ENCODE measurements around the gene CHMP1A.

The CHMP1A gene

DNA sequence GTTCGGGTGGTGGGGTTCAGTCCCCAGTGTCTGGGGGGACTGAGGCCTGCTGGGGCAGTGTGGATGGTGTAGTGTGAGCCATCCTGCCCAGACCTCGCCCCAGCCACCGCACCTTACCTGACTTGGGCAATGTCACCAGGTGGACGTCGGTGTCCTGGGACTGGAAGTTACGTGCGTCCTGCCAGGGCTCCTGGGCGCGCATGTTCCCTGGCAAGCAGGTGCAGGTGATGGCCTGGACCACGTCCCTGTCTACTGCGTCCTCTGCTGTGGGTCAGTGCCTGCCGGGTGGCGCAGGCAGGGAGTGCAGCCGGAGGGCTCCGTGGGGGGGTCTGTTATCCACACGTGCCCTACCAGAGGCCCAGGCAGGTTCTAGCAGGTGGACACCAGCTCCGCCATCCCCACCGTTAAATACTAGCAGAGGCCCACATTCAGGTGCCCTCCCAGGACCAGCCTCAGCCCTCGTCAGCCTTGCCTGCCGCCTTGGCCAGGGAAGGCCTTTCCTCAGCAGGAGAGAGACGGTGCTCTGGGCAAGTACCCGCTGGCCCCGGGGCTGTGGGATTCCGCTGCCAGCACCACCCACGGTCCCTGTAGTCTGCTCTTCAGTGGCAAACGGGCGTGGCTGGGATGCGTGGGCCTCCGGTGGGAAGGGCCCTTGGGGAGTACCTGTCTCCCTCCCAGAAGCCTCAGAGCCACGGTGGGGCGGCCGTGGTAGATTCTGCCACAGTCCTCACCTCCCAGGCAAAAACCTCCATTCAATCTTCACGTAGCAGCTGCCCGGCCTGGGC is 52.1 kb downstream of the CHMP1A start:
- no peaks in the 10 kb centered on the region for H3K27me3 ChIP-seq (replicated peaks; ENCODE audit: control insufficient read depth, insufficient read depth, low read length, poor library complexity, severe bottlenecking)
- no peaks in the 10 kb centered on the region for H3K9me3 ChIP-seq (ENCODE audit: control insufficient read depth, low read length)
- peaks cover 14% of the 10 kb centered on the region for H3K4me1 ChIP-seq (ENCODE audit: control insufficient read depth, insufficient read depth, low read length, poor library complexity, severe bottlenecking)
- no peak for DNase-seq
- H3K27ac ChIP-seq (ENCODE audit: insufficient read depth, low read length, poor library complexity, severe bottlenecking), result no peak overlapping the region
- no peak overlapping the region for H3K4me3 ChIP-seq (ENCODE audit: insufficient read depth, low read depth, low read length, poor library complexity, severe bottlenecking)
- no peaks in the 10 kb centered on the region for H3K36me3 ChIP-seq (ENCODE audit: control insufficient read depth, insufficient read depth, low read length)

DNA sequence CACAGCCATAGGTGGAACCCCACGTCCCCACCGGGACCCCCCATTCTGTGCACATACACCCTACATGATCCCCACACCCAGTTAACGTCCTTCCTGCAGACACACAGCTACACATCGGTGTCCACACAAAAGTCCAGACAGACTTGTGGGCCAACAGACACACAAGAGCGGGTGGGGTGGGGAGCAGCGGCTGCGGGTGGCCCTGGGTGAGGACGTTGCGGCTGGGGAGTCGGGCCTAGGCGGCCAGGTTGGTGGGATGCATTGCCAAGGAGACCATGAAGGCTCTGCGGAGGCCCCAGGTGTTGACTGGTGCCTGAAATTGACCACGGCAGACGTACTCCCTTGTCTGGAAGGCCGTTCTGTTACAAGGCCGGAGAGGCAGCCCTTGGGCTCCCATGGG is 52.7 kb downstream of the CHMP1A start:
- Histone ChIP-seq H3K36me3 (ENCODE audit: control insufficient read depth, insufficient read depth, low read length) (no peaks in the 10 kb centered on the region), H3K9me3 (ENCODE audit: control insufficient read depth, low read length) (no peaks in the 10 kb centered on the region), H3K27me3 (replicated peaks; ENCODE audit: control insufficient read depth, insufficient read depth, low read length, poor library complexity, severe bottlenecking) (no peaks in the 10 kb centered on the region), H3K4me1 (ENCODE audit: control insufficient read depth, insufficient read depth, low read length, poor library complexity, severe bottlenecking) (peaks cover 14% of the 10 kb centered on the region), H3K27ac (ENCODE audit: insufficient read depth, low read length, poor library complexity, severe bottlenecking) (no peak overlapping the region), H3K4me3 (ENCODE audit: insufficient read depth, low read depth, low read length, poor library complexity, severe bottlenecking) (no peak overlapping the region)
- DNase-seq, result no peak

DNA sequence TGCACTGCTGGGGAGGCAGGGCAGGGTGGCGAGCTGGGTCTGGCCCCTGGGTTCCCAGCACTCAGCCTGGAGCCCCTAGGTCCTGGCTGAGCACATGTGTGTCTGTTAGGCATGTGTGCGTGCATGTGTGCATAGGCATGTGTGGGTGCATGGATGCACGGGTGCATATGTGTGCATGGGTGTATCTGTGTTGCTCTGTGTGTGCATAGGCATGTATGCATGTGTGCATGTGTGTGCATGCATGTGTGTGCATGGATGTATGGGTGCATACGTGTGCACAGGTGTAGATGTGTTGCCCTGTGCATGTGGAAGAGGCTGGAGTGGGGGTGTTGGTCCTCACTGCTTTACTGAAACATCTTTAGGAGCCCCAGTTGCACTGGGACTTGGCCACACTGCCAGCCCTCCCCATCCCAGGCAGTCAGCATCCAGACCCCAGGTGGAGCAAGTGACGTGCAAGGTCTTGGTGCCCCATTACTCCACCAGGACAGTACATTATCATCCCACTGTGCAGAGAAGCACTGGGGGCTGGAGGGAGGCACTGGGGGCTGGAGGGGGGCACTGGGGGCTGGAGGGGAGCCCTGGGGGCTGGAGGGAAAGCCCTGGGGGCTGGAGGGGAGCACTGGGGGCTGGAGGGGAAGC is 54.4 kb downstream of the CHMP1A start:
- H3K36me3 ChIP-seq (ENCODE audit: control insufficient read depth, insufficient read depth, low read length), result no peaks in the 10 kb centered on the region
- no peak for DNase-seq
- peak overlapping the region; percentile 5 for H3K4me3 ChIP-seq (ENCODE audit: insufficient read depth, low read depth, low read length, poor library complexity, severe bottlenecking)
- no peaks in the 10 kb centered on the region for H3K27me3 ChIP-seq (replicated peaks; ENCODE audit: control insufficient read depth, insufficient read depth, low read length, poor library complexity, severe bottlenecking)
- no peak overlapping the region for H3K27ac ChIP-seq (ENCODE audit: insufficient read depth, low read length, poor library complexity, severe bottlenecking)
- H3K9me3 ChIP-seq (ENCODE audit: control insufficient read depth, low read length), result no peaks in the 10 kb centered on the region
- H3K4me1 ChIP-seq (ENCODE audit: control insufficient read depth, insufficient read depth, low read length, poor library complexity, severe bottlenecking), result peaks cover 14% of the 10 kb centered on the region

DNA sequence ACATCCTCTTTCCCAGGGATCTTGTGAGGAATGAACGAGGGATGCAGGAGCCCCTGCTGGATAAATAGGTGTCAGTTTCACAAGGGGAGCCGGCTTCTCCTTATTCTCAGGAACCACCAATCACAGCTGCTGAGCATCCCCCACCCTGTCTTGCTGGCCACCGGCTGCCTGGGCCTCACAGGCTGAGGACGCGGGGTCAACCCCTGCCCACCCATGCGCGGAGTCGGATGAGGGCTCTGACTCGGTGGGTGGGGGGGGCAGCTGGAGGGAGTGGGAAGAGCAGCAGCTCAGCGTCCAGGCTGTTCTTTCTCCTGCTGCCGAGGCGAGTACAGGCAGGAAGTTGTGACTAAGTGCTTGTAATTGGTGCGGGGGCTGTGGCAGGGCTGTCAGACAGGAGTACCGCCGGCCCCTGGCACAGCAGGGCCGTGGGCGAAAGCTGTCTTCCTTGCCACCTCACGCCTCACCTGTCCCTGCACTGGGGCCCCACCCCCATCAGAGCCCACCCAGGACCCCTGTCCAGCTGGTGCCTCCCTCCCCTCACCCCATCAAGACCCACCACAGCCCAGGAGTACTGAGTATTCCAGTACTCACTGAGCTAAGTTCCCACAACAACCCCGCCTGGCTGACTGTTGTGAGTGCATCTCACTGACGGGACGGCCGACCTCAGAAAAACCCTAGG is 55.1 kb downstream of the CHMP1A start:
- peak; percentile 15 to 47 (median 34) for DNase-seq
- no peaks in the 10 kb centered on the region for H3K9me3 ChIP-seq (ENCODE audit: control insufficient read depth, low read length)
- peaks cover 14% of the 10 kb centered on the region for H3K4me1 ChIP-seq (ENCODE audit: control insufficient read depth, insufficient read depth, low read length, poor library complexity, severe bottlenecking)
- H3K27ac ChIP-seq (ENCODE audit: insufficient read depth, low read length, poor library complexity, severe bottlenecking), result no peak overlapping the region
- no peaks in the 10 kb centered on the region for H3K27me3 ChIP-seq (replicated peaks; ENCODE audit: control insufficient read depth, insufficient read depth, low read length, poor library complexity, severe bottlenecking)
- no peaks in the 10 kb centered on the region for H3K36me3 ChIP-seq (ENCODE audit: control insufficient read depth, insufficient read depth, low read length)
- H3K4me3 ChIP-seq (ENCODE audit: insufficient read depth, low read depth, low read length, poor library complexity, severe bottlenecking), result peak overlapping the region; percentile 5

DNA sequence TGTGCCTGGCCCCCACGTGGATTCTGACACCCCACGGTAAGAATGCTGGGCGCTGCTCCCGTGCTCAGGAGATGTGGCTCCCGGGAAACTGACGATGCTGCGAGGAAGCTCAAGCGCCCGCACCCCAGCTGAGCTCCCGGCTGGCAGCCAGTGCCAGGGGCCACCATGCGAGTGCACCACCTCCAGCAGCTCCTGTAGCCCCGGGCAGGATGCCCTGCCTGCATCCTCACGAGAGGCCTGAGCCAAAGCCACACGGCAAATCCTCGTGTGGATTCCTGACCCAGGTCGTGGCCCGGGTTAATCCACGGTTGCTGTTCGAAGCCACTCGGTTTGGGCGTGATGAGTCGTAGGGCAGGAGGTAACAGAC is 55.6 kb downstream of the CHMP1A start:
- Histone ChIP-seq H3K36me3 (ENCODE audit: control insufficient read depth, insufficient read depth, low read length) (no peaks in the 10 kb centered on the region), H3K27ac (ENCODE audit: insufficient read depth, low read length, poor library complexity, severe bottlenecking) (no peak overlapping the region), H3K27me3 (replicated peaks; ENCODE audit: control insufficient read depth, insufficient read depth, low read length, poor library complexity, severe bottlenecking) (no peaks in the 10 kb centered on the region), H3K4me3 (ENCODE audit: insufficient read depth, low read depth, low read length, poor library complexity, severe bottlenecking) (no peak overlapping the region), H3K4me1 (ENCODE audit: control insufficient read depth, insufficient read depth, low read length, poor library complexity, severe bottlenecking) (peaks cover 14% of the 10 kb centered on the region), H3K9me3 (ENCODE audit: control insufficient read depth, low read length) (no peaks in the 10 kb centered on the region)
- DNase-seq, result no peak

DNA sequence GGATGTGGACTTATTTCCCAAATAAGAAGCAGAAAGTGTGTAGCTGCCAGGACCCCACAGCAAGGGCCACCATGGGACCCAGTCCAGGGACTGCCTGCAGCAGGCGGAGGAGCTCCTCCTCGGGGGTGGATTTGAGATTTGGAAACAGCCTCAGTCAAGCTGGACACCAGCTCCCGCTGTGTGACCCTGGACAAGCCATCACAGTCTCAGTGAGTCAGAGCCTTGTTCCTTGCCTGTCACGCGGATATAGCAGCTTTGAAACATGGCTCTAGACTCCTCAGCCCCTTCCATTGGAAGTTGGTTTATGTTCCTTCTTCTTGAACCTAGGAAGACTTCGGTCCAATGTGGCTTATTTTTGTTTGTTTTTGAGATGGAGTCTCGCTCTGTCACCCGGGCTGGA is 56.6 kb downstream of the CHMP1A start:
- peaks cover 14% of the 10 kb centered on the region for H3K4me1 ChIP-seq (ENCODE audit: control insufficient read depth, insufficient read depth, low read length, poor library complexity, severe bottlenecking)
- H3K27me3 ChIP-seq (replicated peaks; ENCODE audit: control insufficient read depth, insufficient read depth, low read length, poor library complexity, severe bottlenecking), result no peaks in the 10 kb centered on the region
- no peak overlapping the region for H3K27ac ChIP-seq (ENCODE audit: insufficient read depth, low read length, poor library complexity, severe bottlenecking)
- no peak for DNase-seq
- no peaks in the 10 kb centered on the region for H3K9me3 ChIP-seq (ENCODE audit: control insufficient read depth, low read length)
- H3K36me3 ChIP-seq (ENCODE audit: control insufficient read depth, insufficient read depth, low read length), result no peaks in the 10 kb centered on the region
- H3K4me3 ChIP-seq (ENCODE audit: insufficient read depth, low read depth, low read length, poor library complexity, severe bottlenecking), result no peak overlapping the region

DNA sequence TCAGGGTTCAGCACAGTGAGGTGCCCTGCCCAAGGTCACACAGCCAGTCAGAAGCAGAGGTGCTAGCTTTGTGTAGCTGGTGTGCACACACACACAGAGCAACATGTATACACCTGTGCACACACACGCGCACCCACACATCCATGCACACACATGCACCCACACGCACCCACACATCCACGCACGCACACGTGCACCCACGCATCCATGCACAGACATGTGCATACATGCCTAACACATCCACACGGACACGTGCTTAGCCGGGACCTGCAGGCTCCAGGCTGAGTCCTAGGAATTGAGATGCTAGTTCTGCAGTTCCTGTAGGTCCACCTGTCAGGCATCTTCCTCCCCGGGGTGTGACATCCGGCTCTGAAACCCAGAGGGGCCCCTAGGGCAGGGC is 57.1 kb downstream of the CHMP1A start:
- H3K9me3 ChIP-seq (ENCODE audit: control insufficient read depth, low read length), result no peaks in the 10 kb centered on the region
- H3K4me1 ChIP-seq (ENCODE audit: control insufficient read depth, insufficient read depth, low read length, poor library complexity, severe bottlenecking), result peaks cover 14% of the 10 kb centered on the region
- H3K4me3 ChIP-seq (ENCODE audit: insufficient read depth, low read depth, low read length, poor library complexity, severe bottlenecking), result no peak overlapping the region
- no peaks in the 10 kb centered on the region for H3K36me3 ChIP-seq (ENCODE audit: control insufficient read depth, insufficient read depth, low read length)
- no peak overlapping the region for H3K27ac ChIP-seq (ENCODE audit: insufficient read depth, low read length, poor library complexity, severe bottlenecking)
- no peaks in the 10 kb centered on the region for H3K27me3 ChIP-seq (replicated peaks; ENCODE audit: control insufficient read depth, insufficient read depth, low read length, poor library complexity, severe bottlenecking)
- no peak for DNase-seq

DNA sequence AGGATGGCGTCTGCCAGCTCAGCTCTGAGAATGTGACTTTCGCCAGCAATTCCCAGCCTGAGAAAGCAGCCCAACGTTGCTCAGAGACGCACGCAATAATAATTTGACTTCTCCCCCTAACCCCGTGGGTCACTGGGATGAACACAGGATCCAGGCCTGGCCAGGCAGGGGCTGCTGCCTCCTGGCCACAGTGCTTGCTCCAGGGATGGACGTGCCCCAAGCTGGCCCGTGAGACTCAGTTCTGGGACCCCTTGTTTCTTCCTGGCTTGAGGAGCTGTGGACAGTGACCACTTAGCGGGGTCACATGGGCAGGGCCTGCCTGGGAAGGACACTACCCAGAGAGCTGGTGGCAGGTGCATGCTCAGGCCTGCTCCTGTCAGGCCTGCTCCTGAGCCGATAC is 57.6 kb downstream of the CHMP1A start:
- H3K27ac ChIP-seq (ENCODE audit: insufficient read depth, low read length, poor library complexity, severe bottlenecking), result no peak overlapping the region
- DNase-seq, result no peak
- H3K27me3 ChIP-seq (replicated peaks; ENCODE audit: control insufficient read depth, insufficient read depth, low read length, poor library complexity, severe bottlenecking), result no peaks in the 10 kb centered on the region
- H3K36me3 ChIP-seq (ENCODE audit: control insufficient read depth, insufficient read depth, low read length), result no peaks in the 10 kb centered on the region
- H3K9me3 ChIP-seq (ENCODE audit: control insufficient read depth, low read length), result no peaks in the 10 kb centered on the region
- H3K4me1 ChIP-seq (ENCODE audit: control insufficient read depth, insufficient read depth, low read length, poor library complexity, severe bottlenecking), result peaks cover 14% of the 10 kb centered on the region
- no peak overlapping the region for H3K4me3 ChIP-seq (ENCODE audit: insufficient read depth, low read depth, low read length, poor library complexity, severe bottlenecking)

DNA sequence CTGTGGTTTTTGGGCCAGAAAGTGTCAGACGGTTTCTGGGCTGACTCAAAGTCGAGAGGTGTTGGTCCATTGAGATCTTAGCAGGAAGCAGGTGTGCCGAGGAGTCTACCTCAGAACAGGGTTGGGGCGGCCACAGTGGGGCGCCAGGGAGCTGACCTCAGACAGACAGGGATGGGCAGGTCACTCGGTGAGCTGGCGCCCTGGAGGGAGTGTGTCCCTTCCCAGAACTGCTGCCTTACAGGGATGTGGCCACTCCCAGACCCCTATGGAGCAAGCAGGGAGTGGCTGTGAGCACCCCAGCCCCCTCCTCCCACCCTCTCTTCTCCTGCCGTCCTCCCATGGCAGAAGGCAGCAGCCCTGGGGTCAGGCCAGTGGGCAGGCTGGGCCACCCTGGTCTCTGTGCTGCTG is 58.1 kb downstream of the CHMP1A start:
- no peaks in the 10 kb centered on the region for H3K9me3 ChIP-seq (ENCODE audit: control insufficient read depth, low read length)
- H3K27ac ChIP-seq (ENCODE audit: insufficient read depth, low read length, poor library complexity, severe bottlenecking), result no peak overlapping the region
- DNase-seq, result peak in 1 of 3 donors; percentile 9
- H3K27me3 ChIP-seq (replicated peaks; ENCODE audit: control insufficient read depth, insufficient read depth, low read length, poor library complexity, severe bottlenecking), result no peaks in the 10 kb centered on the region
- H3K4me3 ChIP-seq (ENCODE audit: insufficient read depth, low read depth, low read length, poor library complexity, severe bottlenecking), result no peak overlapping the region
- peaks cover 15% of the 10 kb centered on the region for H3K4me1 ChIP-seq (ENCODE audit: control insufficient read depth, insufficient read depth, low read length, poor library complexity, severe bottlenecking)
- H3K36me3 ChIP-seq (ENCODE audit: control insufficient read depth, insufficient read depth, low read length), result no peaks in the 10 kb centered on the region

DNA sequence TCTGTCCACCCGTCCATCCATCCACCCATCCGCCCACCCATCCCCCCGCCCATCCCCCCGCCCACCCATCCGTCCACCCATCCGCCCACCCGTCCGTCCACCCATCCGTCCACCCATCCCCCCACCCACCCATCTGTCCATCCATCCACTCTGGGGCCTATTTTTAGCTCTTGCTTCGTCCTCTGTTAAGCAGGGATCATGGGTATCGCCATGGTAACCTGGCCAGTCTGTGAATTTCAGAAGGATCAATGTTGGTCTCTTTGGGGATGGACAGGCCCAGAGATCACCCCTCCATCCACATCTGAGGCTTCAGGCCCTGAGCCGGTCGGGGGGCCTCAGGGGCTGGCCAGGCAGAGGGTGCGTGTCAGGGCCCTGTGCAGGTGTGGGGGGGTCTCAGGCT is 59.3 kb downstream of the CHMP1A start:
- H3K36me3 ChIP-seq (ENCODE audit: control insufficient read depth, insufficient read depth, low read length), result no peaks in the 10 kb centered on the region
- H3K9me3 ChIP-seq (ENCODE audit: control insufficient read depth, low read length), result no peaks in the 10 kb centered on the region
- DNase-seq, result no peak
- no peak overlapping the region for H3K27ac ChIP-seq (ENCODE audit: insufficient read depth, low read length, poor library complexity, severe bottlenecking)
- H3K4me1 ChIP-seq (ENCODE audit: control insufficient read depth, insufficient read depth, low read length, poor library complexity, severe bottlenecking), result peaks cover 27% of the 10 kb centered on the region
- H3K27me3 ChIP-seq (replicated peaks; ENCODE audit: control insufficient read depth, insufficient read depth, low read length, poor library complexity, severe bottlenecking), result no peaks in the 10 kb centered on the region
- H3K4me3 ChIP-seq (ENCODE audit: insufficient read depth, low read depth, low read length, poor library complexity, severe bottlenecking), result no peak overlapping the region

Data from effector memory CD4-positive, alpha-beta T cell (primary cell).